GM12874 (cell line): ENCODE results near the gene KCNAB1.

Experiments
- TF ChIP-seq, protein P1 (sequence below): IDR thresholded peaks from 2 replicates; pipeline ENCODE4 v1.5.1; 2011; ENCODE audit warnings: low read depth, mild to moderate bottlenecking, control low read depth, low read length, moderate library complexity; ENCODE audit not compliant: insufficient read depth

KCNAB1 gene

DNA sequence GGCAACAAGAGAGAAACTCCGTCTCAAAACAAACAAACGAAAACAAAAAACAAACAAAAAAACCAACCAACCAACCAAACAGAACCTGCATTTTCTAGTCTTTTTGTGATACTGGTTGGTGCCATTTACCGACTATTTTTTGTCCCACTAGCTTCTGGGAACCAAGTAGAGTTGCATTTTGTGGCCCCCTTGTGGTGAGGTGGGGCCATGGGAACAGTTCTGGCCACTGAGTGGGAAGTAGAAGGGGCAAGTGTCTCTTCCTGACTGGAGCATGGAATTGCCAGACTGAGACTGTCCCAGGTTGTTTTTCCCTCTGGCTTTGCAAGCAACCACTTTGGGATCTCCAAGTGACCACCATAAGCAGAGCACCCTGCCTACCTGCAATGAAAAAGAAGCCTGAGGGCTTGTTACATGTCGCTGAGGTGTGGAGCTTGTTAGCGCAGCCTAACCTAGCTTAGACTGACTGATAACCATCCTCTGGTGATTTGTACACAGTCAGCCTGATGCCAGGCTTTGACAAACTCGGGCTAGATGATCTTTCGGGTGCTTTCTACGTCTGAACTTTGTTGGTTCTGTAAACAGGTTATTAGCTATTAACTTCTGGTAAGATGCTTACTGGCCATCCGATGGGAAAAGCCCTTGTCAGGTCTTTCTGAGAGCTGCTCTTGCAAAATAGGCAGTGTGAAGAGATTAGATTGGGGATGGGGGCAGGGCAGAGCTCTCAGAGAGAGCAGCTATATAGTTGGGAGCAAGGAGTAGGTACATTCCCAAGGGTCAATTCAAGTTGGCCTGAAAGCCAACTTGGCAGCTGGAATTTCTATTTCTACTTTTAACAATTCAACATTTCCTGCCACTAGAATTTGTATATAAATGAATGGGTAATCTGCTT is 262.3 kb downstream of the KCNAB1 start:
- TF ChIP-seq, protein P1, sequence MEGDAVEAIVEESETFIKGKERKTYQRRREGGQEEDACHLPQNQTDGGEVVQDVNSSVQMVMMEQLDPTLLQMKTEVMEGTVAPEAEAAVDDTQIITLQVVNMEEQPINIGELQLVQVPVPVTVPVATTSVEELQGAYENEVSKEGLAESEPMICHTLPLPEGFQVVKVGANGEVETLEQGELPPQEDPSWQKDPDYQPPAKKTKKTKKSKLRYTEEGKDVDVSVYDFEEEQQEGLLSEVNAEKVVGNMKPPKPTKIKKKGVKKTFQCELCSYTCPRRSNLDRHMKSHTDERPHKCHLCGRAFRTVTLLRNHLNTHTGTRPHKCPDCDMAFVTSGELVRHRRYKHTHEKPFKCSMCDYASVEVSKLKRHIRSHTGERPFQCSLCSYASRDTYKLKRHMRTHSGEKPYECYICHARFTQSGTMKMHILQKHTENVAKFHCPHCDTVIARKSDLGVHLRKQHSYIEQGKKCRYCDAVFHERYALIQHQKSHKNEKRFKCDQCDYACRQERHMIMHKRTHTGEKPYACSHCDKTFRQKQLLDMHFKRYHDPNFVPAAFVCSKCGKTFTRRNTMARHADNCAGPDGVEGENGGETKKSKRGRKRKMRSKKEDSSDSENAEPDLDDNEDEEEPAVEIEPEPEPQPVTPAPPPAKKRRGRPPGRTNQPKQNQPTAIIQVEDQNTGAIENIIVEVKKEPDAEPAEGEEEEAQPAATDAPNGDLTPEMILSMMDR, result peak; percentile 82

DNA sequence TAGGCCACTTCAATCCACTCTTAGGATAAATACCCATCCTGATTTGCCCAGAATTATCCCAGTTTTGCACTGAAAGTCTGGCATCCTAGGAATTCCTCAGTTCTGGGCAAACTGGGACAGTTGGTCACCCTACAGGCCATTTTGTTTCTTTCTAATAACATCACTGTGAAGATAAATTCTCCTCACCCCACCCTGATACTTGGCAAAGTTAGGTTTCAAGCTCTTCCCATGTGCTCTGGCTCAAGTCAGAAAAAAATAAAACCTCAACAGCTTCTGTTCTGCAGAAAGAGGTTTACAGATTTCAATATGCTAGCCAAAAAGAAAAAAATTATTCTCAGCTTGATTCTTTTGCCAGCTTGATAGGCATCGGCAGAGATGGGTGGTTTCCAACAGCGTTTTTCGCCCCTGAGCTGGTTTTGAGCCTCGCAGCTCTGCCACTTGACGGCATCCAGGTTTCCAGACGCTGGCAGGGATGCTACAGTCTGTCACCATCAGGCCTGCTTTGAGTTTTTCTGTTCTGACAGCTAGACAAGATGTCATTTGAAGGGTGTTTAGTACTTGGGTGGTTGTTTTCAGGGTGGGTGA is 263.2 kb downstream of the KCNAB1 start:
- TF ChIP-seq, protein P1, result no peak

DNA sequence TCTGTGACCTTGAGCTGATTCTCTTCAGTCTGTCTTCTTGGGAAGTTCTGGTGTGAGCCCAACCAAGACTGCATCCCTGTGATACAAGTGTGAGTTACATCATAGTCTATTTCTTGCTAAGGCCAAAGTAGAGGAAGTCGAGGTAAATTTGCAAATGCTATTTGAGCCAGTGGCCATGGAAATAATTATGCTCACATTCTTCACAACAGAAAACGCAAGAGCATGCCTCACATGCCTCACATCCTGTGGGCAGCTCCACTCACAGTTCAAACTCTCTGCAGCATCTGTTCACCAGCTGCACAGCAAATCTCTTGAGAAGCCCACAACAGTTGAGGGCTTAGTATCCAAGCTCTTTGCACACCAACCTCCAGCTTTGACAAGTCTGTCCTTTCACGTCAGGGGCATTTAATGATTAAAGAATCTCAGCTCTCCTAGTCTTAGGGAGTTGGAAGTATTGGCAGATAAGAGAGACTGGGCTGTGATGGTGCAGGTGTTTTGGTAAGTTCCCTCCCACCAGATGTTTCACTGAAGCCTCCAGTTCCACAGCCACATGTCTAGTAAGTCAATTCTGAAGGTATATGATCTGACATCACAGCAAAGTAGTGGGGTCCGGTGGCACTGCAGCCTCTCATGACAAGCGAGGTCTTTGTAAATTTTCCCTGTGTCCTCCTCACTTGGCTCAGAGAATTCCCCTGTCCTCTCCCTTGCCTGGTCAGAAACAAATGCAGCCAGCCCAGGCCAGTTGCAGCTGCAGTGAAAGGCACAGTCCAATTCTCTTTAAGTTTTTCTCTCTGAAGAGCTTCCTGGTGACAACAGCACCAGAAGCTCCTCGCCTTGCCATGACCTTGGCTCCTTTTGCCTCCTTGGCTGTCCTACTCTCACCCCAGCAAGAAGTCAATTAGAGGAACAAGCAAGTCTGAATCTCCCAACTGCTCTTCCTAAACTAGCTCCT is 268.4 kb downstream of the KCNAB1 start:
- TF ChIP-seq, protein P1, result no peak

DNA sequence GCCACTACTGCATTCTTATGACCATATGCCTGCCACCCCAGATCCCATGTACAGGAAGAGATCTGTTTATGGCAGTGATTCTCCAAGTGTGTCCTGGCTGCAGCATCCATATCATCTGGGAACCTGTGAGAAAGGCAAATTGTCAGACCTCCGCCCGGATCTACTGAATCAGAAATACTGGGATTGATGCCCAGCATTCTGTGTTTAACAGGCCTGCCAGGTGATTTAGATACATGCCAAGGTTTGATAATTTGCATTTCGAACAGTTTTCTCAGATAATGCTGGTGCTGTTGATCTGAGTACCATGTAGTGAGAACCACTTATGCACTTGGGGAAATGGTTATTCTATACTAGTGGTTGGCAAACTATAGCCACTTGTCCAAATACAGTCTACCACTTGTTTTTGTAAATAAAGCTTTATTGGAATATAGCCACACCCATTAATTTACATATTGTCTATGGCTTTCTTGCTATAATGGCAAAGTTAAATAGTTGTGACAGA is 269.1 kb downstream of the KCNAB1 start:
- TF ChIP-seq, protein P1, result no peak

DNA sequence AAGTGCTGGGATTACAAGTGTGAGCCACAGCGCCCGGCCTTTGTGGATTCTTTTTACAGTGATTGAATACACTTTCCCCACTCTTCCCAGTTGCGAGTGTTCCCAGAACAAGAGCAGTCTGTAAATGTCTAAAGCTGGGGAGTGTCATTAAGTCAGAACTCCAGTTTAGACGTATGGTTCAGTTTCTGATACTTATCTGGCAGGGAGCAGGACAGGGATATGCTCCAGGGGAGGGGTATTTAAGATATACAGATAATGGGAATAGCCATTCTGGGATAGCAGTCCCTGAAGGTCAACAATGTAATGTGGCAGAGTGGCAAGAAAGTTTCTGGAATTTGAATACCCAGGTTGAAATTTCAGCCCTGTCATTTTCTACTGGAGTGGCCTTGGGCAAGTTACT is 270.5 kb downstream of the KCNAB1 start:
- TF ChIP-seq, protein P1, result no peak

DNA sequence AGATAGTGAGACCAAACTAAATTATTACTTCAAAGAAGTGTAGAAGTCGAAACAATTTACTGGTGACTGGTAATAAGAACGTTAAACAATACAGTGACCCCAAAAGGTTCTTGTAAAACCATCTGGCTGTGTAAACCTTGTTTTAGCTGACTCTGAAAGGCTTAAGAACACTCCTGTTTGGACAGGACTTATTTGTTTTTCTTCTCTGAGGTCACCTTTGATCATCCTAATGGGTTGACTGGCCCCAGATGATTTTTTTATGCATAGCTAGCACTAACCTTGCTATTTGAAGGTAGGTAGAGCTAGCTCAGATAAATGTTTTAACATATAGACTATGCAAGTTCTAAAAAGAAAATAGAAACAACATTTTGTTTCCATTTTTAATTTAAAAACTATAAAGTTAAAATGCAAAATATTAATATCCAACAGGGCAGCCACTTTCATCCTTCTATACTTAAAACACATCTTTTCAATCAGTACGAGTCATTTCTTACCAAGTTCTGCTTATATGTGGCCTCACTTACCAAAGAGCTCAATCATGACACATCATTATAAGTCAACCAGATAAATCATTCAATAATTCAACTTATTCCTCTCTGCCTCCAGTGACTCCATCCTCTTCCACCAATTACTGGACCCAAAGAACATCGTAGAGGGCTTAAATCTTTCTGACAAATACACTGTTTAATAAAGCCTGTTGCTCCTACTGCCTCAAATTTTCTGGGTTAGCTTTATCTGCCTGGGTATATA is 275.8 kb downstream of the KCNAB1 start:
- TF ChIP-seq, protein P1, result no peak
